Measurements from ENCODE around the gene GRID2. TPM values are rescaled to one million over a fixed set of nuclear protein-coding genes. Genes with fewer than 3 reads are reported as not detected.

GRID2 gene
- total and polyA plus RNA-seq, 2 of the 4 experiments (the other 2 are of a cell fraction), result under 0.01 TPM; not detected in 1

- Histone ChIP-seq H2AK5ac (ENCODE audit: low read depth, low read length) (no peak overlapping the region), H3K36me3 (ENCODE audit: control insufficient read depth, insufficient read depth, low read length) (no peaks in the 10 kb centered on the region), H2AFZ (replicated peaks; ENCODE audit: low read length, poor library complexity) (no peak overlapping the region), H3K56ac (ENCODE audit: extremely low read depth, insufficient read depth, low read length) (no peak overlapping the region), H3K4me3 (ENCODE audit: insufficient read depth, low read depth, low read length) (no peak overlapping the region), H4K91ac (ENCODE audit: insufficient read depth, low read depth, low read length) (no peak overlapping the region), H4K8ac (ENCODE audit: low read depth in 2 of 2, low read length in 2 of 2) (no peak overlapping the region), H3K14ac (replicated peaks; ENCODE audit: low read depth, low read length) (no peak overlapping the region), H3K23ac (ENCODE audit: low read depth, low read length) (no peak overlapping the region), H2AK9ac (replicated peaks; ENCODE audit: low read depth, low read length, poor library complexity) (no peak overlapping the region), H2BK5ac (ENCODE audit: low read depth, low read length, poor library complexity, severe bottlenecking) (no peak overlapping the region), H3K79me1 (ENCODE audit: low read depth in 1 of 2, low read length in 2 of 2) (no peaks in the 10 kb centered on the region), H3K18ac (ENCODE audit: low read depth, low read length) (no peak overlapping the region), H3K27me3 (ENCODE audit: control insufficient read depth, insufficient read depth, low read length) (no peaks in the 10 kb centered on the region; the same call in 1 of the 2 replicates), H3K4me2 (ENCODE audit: low read depth, low read length) (no peak overlapping the region), H2BK15ac (ENCODE audit: low read depth, low read length) (no peak overlapping the region), H3K4me1 (ENCODE audit: control insufficient read depth, insufficient read depth, low read length) (no peaks in the 10 kb centered on the region), H2BK20ac (ENCODE audit: low read depth, low read length) (no peak overlapping the region), H2BK120ac (ENCODE audit: low read depth, low read length) (no peak overlapping the region), H4K20me1 (ENCODE audit: insufficient read depth, low read length) (no peaks in the 10 kb centered on the region), H3K4ac (ENCODE audit: low read depth, low read length) (no peak overlapping the region), H3K9me3 (ENCODE audit: control insufficient read depth, insufficient read depth, low read length) (no peaks in the 10 kb centered on the region), H3K9me1 (ENCODE audit: insufficient read depth, low read length) (no peaks in the 10 kb centered on the region), H3K27ac (ENCODE audit: insufficient read depth, low read length) (no peak overlapping the region), H3K9ac (ENCODE audit: low read depth, low read length) (no peak overlapping the region), H4K5ac (ENCODE audit: low read depth, low read length) (no peak overlapping the region)
- CTCF ChIA-PET, result no interaction called here
- POLR2A ChIA-PET (ENCODE audit: unreplicated experiment), result no interaction called here
- WGBS, 2 experiments (ENCODE audit: extremely low coverage in 2 of 2, insufficient read length in 1 of 2), result no CpG with 5 or more reads among the region's 4 CpGs
- in situ Hi-C loops (cut with MboI; ENCODE audit: low sequenced_read_pairs) (no loop called here), dilution Hi-C loops (cut with HindIII; ENCODE audit: low sequenced_read_pairs, unreplicated experiment) (no loop called here), intact Hi-C loops (cut with micrococcal nuclease) (no loop called here)
- BruUV-seq (replicated peaks), result no TSS peak
- TF ChIP-seq RAD21 (IDR thresholded peaks at IDR 0.05; ENCODE audit: low read length), result no peak
- TF ChIP-seq MAZ (IDR thresholded peaks at IDR 0.05; ENCODE audit: borderline replicate concordance, low read depth, low read length), result no peak
- no peak for TF ChIP-seq ELK1 (IDR thresholded peaks at IDR 0.05; ENCODE audit: borderline replicate concordance, low read depth, low read length)
- DNase-seq (no peak), ATAC-seq (ENCODE audit: low read depth) (no peak)
Observed at GRCh38 chr4:93302310-93302709, 998.5 kb downstream of the GRID2 start.
